Epithelial cell of esophagus (primary cell): ENCODE results near the gene FSTL3.
A peak's percentile ranks its signal among the peaks of the same experiment; 100 is the strongest.

Experiments used
- DNase-seq: peaks from one replicate; pipeline ENCODE4 v3.0.0; 2010; ENCODE audit warnings: low read depth
- H3K4me3 ChIP-seq: 2 replicates; pipeline ENCODE4 v1.5.1; 2011; ENCODE audit warnings: mild to moderate bottlenecking, low read length, control low read depth
- CTCF ChIP-seq: IDR thresholded peaks from 2 replicates; pipeline ENCODE4 v1.5.1; 2011; ENCODE audit warnings: low read depth, mild to moderate bottlenecking, low read length, control low read depth, inconsistent platforms; ENCODE audit not compliant: insufficient read depth; ENCODE audit errors: missing control alignments

Gene FSTL3

GRCh38 chr19:681029-682019 lies 5.1 kb downstream of the FSTL3 start:
- no peak for TF ChIP-seq CTCF
- peak; percentile 92 for DNase-seq

GRCh38 chr19:682678-683320 lies 6.6 kb downstream of the FSTL3 start:
- DNase-seq = no peak
- TF ChIP-seq CTCF = no peak
- H3K4me3 ChIP-seq = no peak overlapping the region

More at GRCh38 chr19:681029-682019, 5.1 kb downstream of the FSTL3 start:
- peak overlapping the region; percentile 46 for H3K4me3 ChIP-seq

GRCh38 chr19:685454-685931 lies 9.3 kb downstream of the FSTL3 start:
- no peak for TF ChIP-seq CTCF
- no peak overlapping the region for H3K4me3 ChIP-seq
- no peak for DNase-seq

- DNase-seq = no peak
- no peak for TF ChIP-seq CTCF
Measured at GRCh38 chr19:686589-687297, 10.6 kb downstream of the FSTL3 start.

GRCh38 chr19:687569-688166 lies 11.5 kb downstream of the FSTL3 start:
- H3K4me3 ChIP-seq = no peak overlapping the region

More at GRCh38 chr19:686589-687297, 10.6 kb downstream of the FSTL3 start:
- no peak overlapping the region for H3K4me3 ChIP-seq

More at GRCh38 chr19:687569-688166, 11.5 kb downstream of the FSTL3 start:
- DNase-seq = no peak
- no peak for TF ChIP-seq CTCF
